GM12878 (cell line): ENCODE measurements around the gene SLC1A5.

Experiments
- CTCF ChIP-seq, 3 experiments: IDR thresholded peaks in 2 of 3; conservative IDR thresholded peaks in 1 of 3; 2 replicates each; pipeline ENCODE4 v1.5.1; 2011; ENCODE audit warnings: low read depth in 3 of 3, low read length in 3 of 3, mild to moderate bottlenecking in 3 of 3, control low read depth in 2 of 3, moderate library complexity in 2 of 3, inconsistent platforms in 1 of 3, mixed read lengths in 1 of 3; ENCODE audit not compliant: control insufficient read depth in 2 of 3, insufficient read depth in 1 of 3; ENCODE audit errors: extremely low read depth in 1 of 3
- POLR2A ChIP-seq: IDR thresholded peaks from 2 replicates; pipeline ENCODE4 v1.6.1; 2011; ENCODE audit warnings: low read depth, mild to moderate bottlenecking, low read length
- ZBED1 ChIP-seq: IDR thresholded peaks from 2 replicates; pipeline ENCODE4 v1.6.1; 2016; ENCODE audit warnings: borderline replicate concordance
- ZZZ3 ChIP-seq: IDR thresholded peaks from 2 replicates; pipeline ENCODE4 v1.6.1; 2011; ENCODE audit warnings: low read depth; ENCODE audit not compliant: control insufficient read depth, insufficient read length

GRCh38 chr19:46791944-46792343 is 3.5 kb upstream of the SLC1A5 start:
- TF ChIP-seq ZZZ3 (no peak), CTCF (IDR thresholded peaks at IDR 0.05 in 2 of 3, conservative IDR thresholded peaks at IDR 0.05 in 1 of 3; ENCODE audit: control insufficient read depth in 2 of 3, extremely low read depth in 1 of 3, insufficient read depth in 1 of 3, low read depth in 3 of 3, low read length in 3 of 3) (no peak), POLR2A (no peak), ZBED1 (no peak)
